Brain microvascular endothelial cell (primary cell): ENCODE measurements around the gene NPDC1.
A peak's percentile ranks its signal among the peaks of the same experiment; 100 is the strongest.

Experiments used
- DNase-seq: peaks from one replicate; pipeline ENCODE4 v3.0.0-alpha.2; 2020
- H3K27ac ChIP-seq: fragments of 250-450 bp; sonication (Bioruptor Pico); 2 replicates; pipeline ENCODE4 v1.5.1; 2020; ENCODE audit warnings: mild to moderate bottlenecking, moderate library complexity
- H3K27me3 ChIP-seq: fragments of 250-450 bp; sonication (Bioruptor Pico); replicated peaks from 2 replicates; pipeline ENCODE4 v1.5.1; 2020; ENCODE audit warnings: mild to moderate bottlenecking
- H3K36me3 ChIP-seq: fragments of 250-450 bp; sonication (Bioruptor Pico); replicated peaks from 2 replicates; pipeline ENCODE4 v1.5.1; 2020; ENCODE audit warnings: mild to moderate bottlenecking
- H3K4me3 ChIP-seq: 2 replicates; pipeline ENCODE4 v1.5.1; 2011; ENCODE audit warnings: low read depth, mild to moderate bottlenecking, control low read depth, low read length, moderate library complexity
- CTCF ChIP-seq: IDR thresholded peaks from 2 replicates; pipeline ENCODE4 v1.5.1; 2011; ENCODE audit warnings: low read depth, mild to moderate bottlenecking, moderate library complexity, low read length, control low read depth, inconsistent platforms; ENCODE audit errors: missing control alignments
- in situ Hi-C: cut with HindIII; loops from 2 replicates; pipeline ENCODE4 v1.10.0; 2017; ENCODE audit warnings: low sequenced_read_pairs, low pct_ligation_motif_present

The NPDC1 gene

GRCh38 chr9:137030538-137031527, 15.1 kb downstream of the NPDC1 start:
- H3K36me3 ChIP-seq: no peaks in the 10 kb centered on the region
- no peak overlapping the region for H3K27ac ChIP-seq
- TF ChIP-seq CTCF: no peak
- in situ Hi-C loops: loop anchor here (25.0 kb wide), 2 partner anchors 94 to 219 kb away; partner anchors contain the start of genes C8G, FBXW5 and RABL6
- no peak overlapping the region for H3K4me3 ChIP-seq
- DNase-seq: no peak
- no peaks in the 10 kb centered on the region for H3K27me3 ChIP-seq

GRCh38 chr9:137030006-137030405, 16.0 kb downstream of the NPDC1 start:
- in situ Hi-C loops: loop anchor here (25.0 kb wide), 2 partner anchors 93 to 218 kb away; partner anchors contain the start of genes C8G, FBXW5 and RABL6
- Histone ChIP-seq H3K27ac (no peak overlapping the region), H3K27me3 (no peaks in the 10 kb centered on the region), H3K4me3 (no peak overlapping the region), H3K36me3 (no peaks in the 10 kb centered on the region)
- no peak for TF ChIP-seq CTCF
- no peak for DNase-seq

- H3K36me3 ChIP-seq: no peaks in the 10 kb centered on the region
- no peaks in the 10 kb centered on the region for H3K27me3 ChIP-seq
- peak; percentile 49 for DNase-seq
- peak; percentile 95 for TF ChIP-seq CTCF
- H3K27ac ChIP-seq: no peak overlapping the region
- no peak overlapping the region for H3K4me3 ChIP-seq
- in situ Hi-C loops: loop anchor here (25.0 kb wide), 2 partner anchors 92 to 217 kb away; partner anchors contain the start of genes C8G, FBXW5 and RABL6
Measured at GRCh38 chr9:137029058-137029936, 16.7 kb downstream of the NPDC1 start.

- no peaks in the 10 kb centered on the region for H3K36me3 ChIP-seq
- TF ChIP-seq CTCF: peak; percentile 59
- no peaks in the 10 kb centered on the region for H3K27me3 ChIP-seq
- no peak for DNase-seq
- in situ Hi-C loops: loop anchor here (25.0 kb wide), 2 partner anchors 91 to 216 kb away; partner anchors contain the start of genes C8G, FBXW5 and RABL6
- no peak overlapping the region for H3K27ac ChIP-seq
- H3K4me3 ChIP-seq: peak overlapping the region; percentile 48
Measured at GRCh38 chr9:137028263-137029057, 17.5 kb downstream of the NPDC1 start.
